GM21381 (cell line): Measurements from ENCODE around the gene RSRC1.
"Not testable (repeated sequence)": the region's sequence is repeated elsewhere in the genome, so short reads cannot be mapped to it uniquely, and the experiment has no call there.

Experiments
- ATAC-seq: cut with Tn5 transposase; IDR thresholded peaks from one replicate; pipeline ENCODE4 v1.9.1; 2021; ENCODE audit warnings: mild to moderate bottlenecking, moderate library complexity; ENCODE audit not compliant: unreplicated experiment

RSRC1 gene

DNA sequence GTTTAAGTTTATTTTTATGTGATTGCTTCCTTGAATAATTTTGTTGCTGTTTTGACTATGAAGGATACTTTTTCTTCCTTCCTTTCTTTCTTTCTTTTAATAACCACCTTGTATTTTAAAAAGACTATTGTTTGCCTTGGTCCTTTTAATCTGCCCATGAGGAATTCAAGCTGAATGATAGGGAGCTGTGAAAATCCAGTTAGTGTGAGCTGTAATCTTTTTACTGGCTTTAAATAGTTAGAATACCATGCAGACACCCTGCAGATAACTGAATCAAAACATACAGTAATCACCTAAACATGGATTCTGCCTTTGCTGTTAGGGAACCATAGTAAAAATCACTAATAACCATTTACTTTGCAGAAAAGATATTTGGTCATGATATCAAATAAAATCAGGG is 110.7 kb downstream of the RSRC1 start:
- ATAC-seq, result no peak

- ATAC-seq, result no peak
Observed at GRCh38 chr3:158221426-158221825, 111.5 kb downstream of the RSRC1 start.

- ATAC-seq, result no peak
Observed at GRCh38 chr3:158226429-158226828, 116.5 kb downstream of the RSRC1 start.

DNA sequence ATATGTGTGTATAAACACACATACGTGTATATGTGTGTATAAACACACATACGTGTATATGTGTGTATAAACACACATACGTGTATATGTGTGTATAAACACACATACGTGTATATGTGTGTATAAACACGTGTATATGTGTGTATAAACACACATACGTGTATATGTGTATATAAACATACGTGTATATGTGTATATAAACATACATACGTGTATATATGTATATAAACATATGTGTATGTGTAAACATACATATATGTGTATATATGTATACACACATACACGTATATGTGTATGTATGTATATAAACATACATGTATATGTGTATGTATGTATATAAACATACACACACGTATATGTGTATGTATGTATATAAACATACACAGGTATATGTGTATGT is 119.1 kb downstream of the RSRC1 start:
- ATAC-seq, result not testable (repeated sequence)

DNA sequence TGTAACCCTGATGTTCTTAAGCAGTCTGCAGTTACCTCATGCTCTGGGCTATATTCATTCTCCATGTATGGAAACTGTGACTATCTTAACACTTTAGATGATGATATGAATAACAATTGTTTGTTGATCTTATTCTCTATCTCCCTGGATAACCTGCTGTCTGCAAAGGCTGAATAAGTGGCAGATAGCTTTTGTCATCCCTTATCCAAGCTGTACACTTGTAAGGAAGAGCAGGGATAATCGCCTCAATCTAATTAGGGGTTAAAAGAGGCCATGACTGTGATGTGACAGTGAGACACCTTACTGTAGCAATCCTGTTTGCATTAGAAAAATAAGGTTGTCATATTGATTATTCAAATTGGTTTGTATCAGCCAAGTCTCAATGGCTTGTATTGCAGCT is 123.9 kb downstream of the RSRC1 start:
- no peak for ATAC-seq

GRCh38 chr3:158244274-158244673 is 134.4 kb downstream of the RSRC1 start:
- ATAC-seq, result no peak

- no peak for ATAC-seq
Observed at GRCh38 chr3:158247288-158247687, 137.4 kb downstream of the RSRC1 start.

DNA sequence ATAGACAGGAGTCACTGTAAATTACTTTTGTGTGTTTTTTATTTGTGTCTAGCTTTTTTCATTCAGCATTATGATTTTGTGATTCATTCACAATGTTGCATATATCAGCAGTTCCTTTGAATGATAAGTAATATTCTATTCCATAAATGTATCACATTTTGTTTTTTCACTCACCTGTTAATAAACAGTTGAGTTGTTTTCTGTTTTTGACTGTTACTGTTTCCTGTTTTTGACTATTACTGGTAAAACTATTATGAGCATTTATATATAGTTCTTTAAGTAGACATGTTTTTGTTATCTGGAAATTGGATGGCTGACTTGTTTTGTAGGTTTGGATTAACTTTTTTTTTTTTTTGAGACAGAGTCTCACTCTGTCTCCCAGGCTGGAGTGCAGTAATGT is 138.4 kb downstream of the RSRC1 start:
- ATAC-seq, result no peak

GRCh38 chr3:158249183-158249582 is 139.3 kb downstream of the RSRC1 start:
- ATAC-seq, result peak; percentile 57

- no peak for ATAC-seq
Observed at GRCh38 chr3:158258619-158259018, 148.7 kb downstream of the RSRC1 start.

DNA sequence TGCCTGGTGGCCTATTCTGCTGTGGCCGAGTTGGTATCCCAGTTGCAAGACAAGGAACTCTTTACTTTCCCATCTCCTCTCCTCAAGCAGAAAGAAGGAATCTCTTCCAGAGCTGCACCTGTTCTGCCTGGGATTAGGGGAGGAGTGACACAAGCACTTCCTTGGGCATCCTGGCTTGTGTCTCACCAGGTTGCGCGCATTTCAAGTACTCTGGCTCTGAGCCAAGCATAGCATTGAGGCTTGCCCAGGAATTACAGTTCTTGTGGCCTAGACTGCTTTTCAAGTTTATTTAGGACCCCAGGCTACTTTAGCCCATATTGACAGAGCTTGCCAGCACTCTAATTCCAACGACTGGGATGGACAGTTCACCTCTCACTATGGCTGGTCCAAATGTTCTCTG is 150.5 kb downstream of the RSRC1 start:
- ATAC-seq, result no peak

DNA sequence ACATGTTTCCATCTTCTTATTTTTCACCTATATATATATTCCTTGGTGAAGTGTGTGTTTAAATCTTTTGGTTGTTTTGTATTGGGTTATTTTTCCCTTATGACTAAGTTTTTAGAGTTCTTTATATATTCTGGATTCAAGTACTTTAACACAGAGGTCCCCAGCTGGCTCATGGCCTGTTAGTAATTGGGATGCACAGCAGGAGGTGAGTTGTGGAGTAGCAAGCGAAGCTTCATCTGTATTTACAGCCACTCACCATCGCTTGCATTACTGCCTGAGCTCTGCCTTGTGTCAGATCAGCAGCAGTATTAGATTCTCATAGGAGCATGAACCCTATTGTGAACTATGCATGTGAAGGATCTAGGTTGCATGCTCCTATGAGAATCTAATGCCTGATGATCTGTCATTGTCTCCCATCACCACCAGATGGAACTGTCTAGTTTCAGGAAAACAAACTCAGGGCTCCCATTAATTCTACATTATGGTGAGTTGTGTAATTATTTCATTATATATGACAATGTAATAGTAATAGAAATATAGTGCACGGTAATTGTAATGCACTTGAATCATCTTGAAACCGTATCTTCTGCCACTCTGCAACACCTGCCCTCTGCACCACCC is 151.6 kb downstream of the RSRC1 start:
- ATAC-seq, result no peak

GRCh38 chr3:158264894-158265293 is 155.0 kb downstream of the RSRC1 start:
- no peak for ATAC-seq

DNA sequence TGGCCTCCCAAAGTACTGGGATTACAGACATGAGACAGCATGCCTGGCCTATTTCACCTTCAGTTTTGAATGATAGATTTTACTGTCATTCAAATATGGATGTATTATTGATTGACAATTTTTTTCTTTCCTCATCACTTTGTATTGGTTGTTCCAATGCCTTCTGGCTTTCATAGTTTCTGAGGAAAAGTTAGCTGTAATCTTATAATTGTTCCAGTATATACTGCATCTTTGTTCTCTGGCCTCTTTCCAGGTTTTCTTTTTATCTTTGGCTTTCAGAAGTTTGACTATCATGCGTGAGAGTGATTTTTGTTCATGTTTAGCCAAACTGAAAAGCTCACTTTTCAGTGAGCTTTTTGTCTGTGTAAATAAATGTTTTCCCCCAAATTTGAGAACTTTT is 157.1 kb downstream of the RSRC1 start:
- no peak for ATAC-seq

DNA sequence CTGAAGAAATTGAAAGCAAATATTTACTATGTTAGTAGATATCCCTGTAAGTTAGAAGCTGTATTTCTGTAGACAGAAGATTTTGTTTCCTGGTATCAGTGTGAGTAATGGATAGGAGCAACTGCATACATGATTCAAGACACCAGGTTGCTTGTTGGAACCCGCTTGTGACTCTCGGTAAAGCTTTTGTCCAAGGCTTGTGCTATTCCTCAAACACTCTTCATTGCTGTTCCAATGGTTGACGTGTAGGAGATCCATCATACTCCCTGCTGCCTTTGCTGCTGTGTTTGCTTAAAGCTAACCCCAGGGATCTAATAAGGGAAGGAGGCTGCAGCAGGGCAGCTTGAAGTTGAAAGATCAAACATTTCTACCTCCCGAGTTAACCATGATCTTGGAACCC is 160.1 kb downstream of the RSRC1 start:
- ATAC-seq, result no peak

- ATAC-seq, result no peak
Observed at GRCh38 chr3:158272081-158272480, 162.2 kb downstream of the RSRC1 start.

GRCh38 chr3:158273656-158274055 is 163.8 kb downstream of the RSRC1 start:
- no peak for ATAC-seq

GRCh38 chr3:158278187-158278586 is 168.3 kb downstream of the RSRC1 start:
- ATAC-seq, result no peak

DNA sequence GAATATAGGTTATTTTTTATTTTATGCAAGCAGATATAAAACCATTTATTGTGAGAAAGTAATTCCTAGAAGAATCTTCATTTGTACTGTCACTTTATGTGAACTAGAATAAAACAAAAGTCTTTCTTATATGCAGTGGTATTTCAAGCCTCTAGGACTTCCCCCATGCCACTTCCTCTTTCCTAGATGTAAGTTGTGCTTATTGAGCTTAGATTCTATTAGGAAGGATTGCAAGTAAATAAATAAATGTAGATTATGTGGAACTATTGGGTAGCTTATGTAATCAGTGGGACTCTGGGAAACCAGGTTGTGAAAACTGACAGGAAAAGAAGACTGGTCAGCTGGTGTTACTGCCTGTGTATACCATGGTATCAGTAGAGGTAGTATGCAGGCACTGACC is 169.7 kb downstream of the RSRC1 start:
- no peak for ATAC-seq

GRCh38 chr3:158295771-158296170 is 185.9 kb downstream of the RSRC1 start:
- ATAC-seq, result no peak

DNA sequence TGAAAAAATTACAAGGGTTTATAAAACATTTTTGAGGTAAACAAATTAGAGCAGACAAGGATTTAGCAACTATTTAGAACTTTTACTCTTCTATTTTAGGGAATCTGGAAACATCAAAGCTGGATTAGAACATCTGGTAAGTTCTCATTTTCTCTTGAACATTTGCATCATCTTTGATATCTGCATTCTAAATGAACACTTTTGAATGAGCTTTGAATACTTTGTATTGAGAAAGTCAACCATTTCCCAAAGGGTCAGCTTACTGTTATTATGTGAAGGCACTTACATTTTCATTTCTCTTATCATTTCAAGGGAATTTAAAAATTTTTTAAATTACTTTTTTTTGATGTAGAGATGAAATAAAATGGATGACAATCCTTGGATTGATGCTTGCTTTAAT is 188.1 kb downstream of the RSRC1 start:
- no peak for ATAC-seq

GRCh38 chr3:158308236-158308928 is 198.5 kb downstream of the RSRC1 start:
- no peak for ATAC-seq
